Lower lobe of right lung (tissue), 2 donors: ENCODE data around the gene GTF3A. TPM values are rescaled to one million over a fixed set of nuclear protein-coding genes. Genes with fewer than 3 reads are reported as not detected.

Source experiments
- ATAC-seq, 2 donors: fragments of 200-7000 bp; cut with Tn5 transposase; one replicate each; pipeline ENCODE4 v1.9.1; 2020 to 2022; ENCODE audit warnings: mild to moderate bottlenecking in 2 of 2, moderate library complexity in 2 of 2
- DNase-seq: peaks from one replicate; pipeline ENCODE4 v3.0.0-alpha.2; 2020
- H3K27ac ChIP-seq: fragments of 200-600 bp; one replicate; pipeline ENCODE4 v1.8.0; 2022
- H3K27me3 ChIP-seq: fragments of 200-600 bp; one replicate; pipeline ENCODE4 v1.8.0; 2022; ENCODE audit warnings: low read depth
- H3K36me3 ChIP-seq: fragments of 200-600 bp; one replicate; pipeline ENCODE4 v1.8.0; 2022; ENCODE audit warnings: mild to moderate bottlenecking
- H3K4me1 ChIP-seq: fragments of 200-600 bp; one replicate; pipeline ENCODE4 v1.8.0; 2022
- H3K4me3 ChIP-seq: fragments of 200-600 bp; one replicate; pipeline ENCODE4 v1.8.0; 2022; ENCODE audit warnings: mild to moderate bottlenecking
- H3K9me3 ChIP-seq: fragments of 200-600 bp; one replicate; pipeline ENCODE4 v1.8.0; 2022
- CTCF ChIP-seq: fragments of 200-600 bp; IDR thresholded peaks from one replicate; pipeline ENCODE4 v1.8.0; 2022; ENCODE audit warnings: antibody characterized with exemption, mild to moderate bottlenecking
- intact Hi-C: fragments of 100-400 bp; cut with DNase I; formaldehyde crosslinking; loops from one replicate; pipeline ENCODE4 v1.11.0; 2022
- total RNA-seq: library from RNA; stranded (reverse); fragmentation: NEBNext Ultra II Directional; extraction: Animal tissue kit (Norgen Biotek cat#: 25700); gene quantifications from one replicate; pipeline ENCODE4 v1.2.1, GENCODE V29; 2021
- donor health status: DM: no; HTN: yes; CAD: no; lungs with severe emphysema.

The GTF3A gene
- total RNA-seq, 1 donor from 2014 or later = 83.0 TPM

GRCh38 chr13:27461940-27462584 lies 37.6 kb downstream of the GTF3A start:
- ATAC-seq (peak; percentile 25 to 44), DNase-seq (no peak)
- TF ChIP-seq CTCF = no peak
- H3K27ac ChIP-seq = no peak overlapping the region
- H3K27me3 ChIP-seq = no peaks in the 10 kb centered on the region
- no peaks in the 10 kb centered on the region for H3K9me3 ChIP-seq
- H3K4me1 ChIP-seq = no peaks in the 10 kb centered on the region
- intact Hi-C loops = no loop called here
- no peaks in the 10 kb centered on the region for H3K36me3 ChIP-seq
- H3K4me3 ChIP-seq = no peak overlapping the region

- no peak for ATAC-seq
Observed at GRCh38 chr13:27463500-27463899, 39.1 kb downstream of the GTF3A start.

GRCh38 chr13:27465611-27466010 lies 41.2 kb downstream of the GTF3A start:
- Histone ChIP-seq H3K4me1 (no peaks in the 10 kb centered on the region), H3K4me3 (no peak overlapping the region), H3K36me3 (no peaks in the 10 kb centered on the region), H3K27ac (no peak overlapping the region), H3K9me3 (no peaks in the 10 kb centered on the region), H3K27me3 (no peaks in the 10 kb centered on the region)
- intact Hi-C loops = no loop called here
- DNase-seq (no peak), ATAC-seq (no peak)
- no peak for TF ChIP-seq CTCF

More at GRCh38 chr13:27463500-27463899, 39.1 kb downstream of the GTF3A start:
- DNase-seq = no peak
- intact Hi-C loops = no loop called here
- Histone ChIP-seq H3K4me3 (no peak overlapping the region), H3K9me3 (no peaks in the 10 kb centered on the region), H3K36me3 (no peaks in the 10 kb centered on the region), H3K27ac (no peak overlapping the region), H3K27me3 (no peaks in the 10 kb centered on the region), H3K4me1 (no peaks in the 10 kb centered on the region)
- no peak for TF ChIP-seq CTCF

- H3K36me3 ChIP-seq = no peaks in the 10 kb centered on the region
- H3K27me3 ChIP-seq = no peaks in the 10 kb centered on the region
- DNase-seq (no peak), ATAC-seq (no peak)
- no peaks in the 10 kb centered on the region for H3K4me1 ChIP-seq
- TF ChIP-seq CTCF = no peak
- no peak overlapping the region for H3K4me3 ChIP-seq
- H3K27ac ChIP-seq = no peak overlapping the region
- intact Hi-C loops = no loop called here
- no peaks in the 10 kb centered on the region for H3K9me3 ChIP-seq
Observed at GRCh38 chr13:27466513-27466912, 42.1 kb downstream of the GTF3A start.

- no peak for ATAC-seq
- DNase-seq = no peak
Observed at GRCh38 chr13:27470075-27470820, 45.8 kb downstream of the GTF3A start.

More at GRCh38 chr13:27470075-27470820, 45.8 kb downstream of the GTF3A start:
- Histone ChIP-seq H3K36me3 (no peaks in the 10 kb centered on the region), H3K9me3 (no peaks in the 10 kb centered on the region), H3K4me3 (no peak overlapping the region), H3K4me1 (no peaks in the 10 kb centered on the region), H3K27ac (no peak overlapping the region), H3K27me3 (no peaks in the 10 kb centered on the region)
- intact Hi-C loops = no loop called here
- TF ChIP-seq CTCF = no peak
